Neural progenitor cell (in vitro differentiated cells): Measurements from ENCODE around the gene OR6J1.

Experiments
- CTCF ChIP-seq: fragments of 200-600 bp; sonication (generic); IDR thresholded peaks from 2 replicates; pipeline ENCODE4 v1.5.1; 2017; ENCODE audit warnings: antibody characterized with exemption, mild to moderate bottlenecking
- EZH2phosphoT487 ChIP-seq: fragments of 200-600 bp; sonication (generic); IDR thresholded peaks from 2 replicates; pipeline ENCODE4 v1.6.1; 2017; ENCODE audit warnings: antibody characterized with exemption

GRCh38 chr14:22641846-22642245, 2.3 kb downstream of the OR6J1 start:
- TF ChIP-seq CTCF (no peak), EZH2phosphoT487 (no peak)
